ENCODE measurements around the gene TNK2.
"Not testable (repeated sequence)": the region's sequence is repeated elsewhere in the genome, so short reads cannot be mapped to it uniquely, and the experiment has no call there.

TNK2 gene

DNA sequence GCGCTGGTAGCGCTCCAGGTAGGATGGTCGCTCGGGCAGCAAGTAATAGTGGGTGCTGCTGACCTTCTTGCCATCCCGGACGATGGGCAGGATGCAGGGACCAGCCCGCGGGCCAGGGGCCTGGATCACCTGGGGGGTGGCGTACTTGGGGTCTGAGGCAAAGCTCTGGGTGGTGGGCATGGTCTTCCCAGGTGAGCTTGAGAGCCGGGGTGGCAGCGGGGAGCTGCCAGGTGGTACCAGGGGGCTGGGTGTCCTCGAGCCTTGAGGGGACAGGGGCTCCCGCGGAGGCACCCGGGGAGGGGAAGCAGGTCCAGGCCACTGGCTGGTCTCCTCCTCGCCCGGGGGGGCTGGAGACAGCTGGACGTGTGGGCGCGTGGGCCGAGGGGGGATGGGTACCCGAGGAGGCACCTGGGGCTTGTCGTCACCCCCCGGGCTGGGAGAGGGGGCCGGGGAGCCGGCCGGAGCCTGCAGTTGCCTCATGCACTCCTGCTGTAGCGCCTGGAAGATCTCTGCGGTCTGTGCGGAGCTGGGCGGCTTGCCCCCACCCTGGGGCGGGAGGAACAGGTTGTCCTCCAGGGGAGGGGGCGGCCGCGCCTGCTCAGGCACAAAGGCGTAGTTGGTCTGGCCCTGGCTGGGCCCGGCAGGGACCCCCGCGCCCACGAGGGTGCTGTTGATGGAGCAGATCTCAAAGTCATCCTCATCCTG is 40.6 kb downstream of the TNK2 start:
- DNase-seq, result no peak

DNA sequence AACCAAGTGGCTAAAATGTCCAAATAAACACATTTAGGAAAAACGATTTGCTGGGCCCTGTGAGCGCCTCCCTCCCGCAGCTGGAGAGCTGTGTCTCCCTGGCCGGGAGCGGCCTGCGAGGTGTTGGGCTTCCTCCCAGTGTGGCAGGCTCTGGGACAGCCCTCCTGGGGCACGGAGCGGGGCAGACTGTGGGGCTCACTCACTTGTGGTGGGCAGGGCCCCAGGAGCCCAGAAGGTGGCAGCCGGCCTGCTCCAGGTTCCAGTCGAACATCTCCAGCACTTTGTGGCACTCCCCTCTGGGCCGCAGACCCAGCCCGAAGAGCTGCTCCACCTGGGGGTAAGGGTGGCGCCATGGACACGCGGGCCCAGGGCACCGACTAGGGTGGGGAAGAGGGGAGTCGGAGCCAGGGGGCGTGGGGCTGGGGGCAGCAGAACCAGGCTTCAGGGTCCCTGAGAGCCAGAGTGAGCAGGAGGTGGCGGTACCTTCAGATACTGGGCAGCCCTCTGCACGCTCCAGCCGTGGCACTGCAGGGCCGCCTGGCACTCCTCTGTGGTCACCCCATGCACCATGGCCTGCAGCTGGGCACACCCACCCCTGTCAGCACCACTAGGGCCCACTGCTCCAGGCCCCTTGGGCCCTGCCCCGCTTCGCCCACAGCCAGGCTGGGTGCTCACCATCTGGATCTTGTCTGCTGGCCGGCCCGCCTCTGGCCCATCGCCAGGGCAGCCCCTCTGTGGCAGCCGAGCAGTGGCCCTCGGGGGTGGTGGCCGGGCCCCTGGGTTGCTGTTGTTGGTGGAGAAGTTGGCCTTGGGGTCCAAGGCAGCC is 41.5 kb downstream of the TNK2 start:
- DNase-seq, result no peak

DNA sequence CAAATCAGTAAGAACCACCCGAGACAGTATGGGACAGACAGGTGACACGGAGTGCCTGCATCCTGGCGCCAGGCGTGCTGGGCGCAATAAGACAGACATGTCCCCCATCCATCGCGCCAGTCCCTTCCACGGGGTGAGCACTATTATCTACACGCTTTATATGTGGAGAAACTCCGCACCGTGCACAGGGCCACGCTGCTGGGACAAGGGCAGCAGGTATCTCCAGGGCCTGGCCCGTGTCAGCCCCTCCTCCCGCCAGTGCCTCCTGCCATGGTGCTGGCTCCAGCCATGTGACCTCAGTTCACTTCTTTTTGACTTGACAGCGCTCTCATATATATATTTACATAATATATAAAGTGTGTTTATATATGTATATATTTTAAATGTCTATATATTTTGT is 42.6 kb downstream of the TNK2 start:
- DNase-seq, result no peak

DNA sequence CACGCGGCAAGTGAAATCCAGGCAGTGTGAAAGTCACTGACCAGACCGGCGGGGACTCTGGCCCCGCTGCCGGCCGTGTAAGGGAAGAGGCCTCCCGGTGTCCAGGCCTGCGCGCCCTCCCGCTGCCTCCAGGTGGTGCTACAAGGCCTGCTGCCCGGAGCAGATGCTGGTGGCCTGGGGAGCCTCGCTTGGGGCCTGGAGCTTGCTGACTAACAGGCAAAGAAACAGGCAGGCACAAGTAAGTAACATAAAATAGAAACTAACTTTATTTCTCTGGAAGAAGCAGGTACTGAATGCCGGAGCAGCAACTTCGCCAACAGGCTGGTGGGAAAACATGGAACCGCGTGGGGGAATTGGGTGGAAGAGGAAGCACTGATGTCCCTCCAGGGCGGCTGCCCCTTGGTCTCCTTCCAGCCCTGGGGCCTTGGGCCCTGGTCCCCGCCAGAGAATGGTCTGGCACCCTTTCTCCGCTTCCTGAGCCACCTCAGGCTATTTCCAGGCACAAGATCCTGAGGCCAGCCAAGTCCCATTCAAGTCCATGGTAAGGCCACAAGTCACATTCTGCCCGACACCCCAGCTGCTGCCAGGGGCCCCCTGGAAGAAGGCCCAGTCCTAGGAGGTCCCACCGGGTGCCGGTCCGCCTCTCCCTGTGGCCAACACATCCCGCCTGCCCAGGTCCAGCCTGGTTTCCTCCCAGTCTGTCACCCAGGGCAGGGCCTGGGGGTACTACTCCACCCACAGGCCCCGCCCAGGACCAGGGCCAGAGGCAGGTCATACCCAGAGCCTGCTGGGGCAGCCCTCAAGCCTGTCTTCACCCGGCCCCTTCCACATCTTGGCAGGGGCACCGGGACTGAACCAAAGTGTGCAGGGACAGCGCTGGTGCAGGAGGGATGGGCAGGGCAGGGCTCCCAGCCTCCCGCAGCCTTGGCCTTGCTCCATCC is 45.0 kb downstream of the TNK2 start:
- DNase-seq, result peak; percentile 55 to 71

DNA sequence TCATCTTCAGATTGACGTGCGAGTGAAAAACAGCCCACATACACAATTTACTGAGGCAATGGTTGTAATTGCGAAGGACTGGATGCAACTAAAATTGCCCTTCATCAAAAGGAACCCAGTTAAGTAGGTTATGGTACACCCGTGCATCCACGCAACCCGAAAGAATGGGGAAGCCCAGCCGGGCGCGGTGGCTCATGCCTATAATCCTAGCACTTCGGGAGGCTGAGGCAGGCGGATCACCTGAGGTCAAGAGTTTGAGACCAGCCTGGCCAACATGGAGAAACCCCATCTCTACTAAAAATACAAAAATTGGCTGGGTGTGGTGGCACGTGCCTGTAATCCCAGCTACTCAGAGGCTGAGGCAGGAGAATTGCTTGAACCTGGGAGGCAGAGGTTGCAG is 46.0 kb downstream of the TNK2 start:
- DNase-seq, result not testable (repeated sequence)

DNA sequence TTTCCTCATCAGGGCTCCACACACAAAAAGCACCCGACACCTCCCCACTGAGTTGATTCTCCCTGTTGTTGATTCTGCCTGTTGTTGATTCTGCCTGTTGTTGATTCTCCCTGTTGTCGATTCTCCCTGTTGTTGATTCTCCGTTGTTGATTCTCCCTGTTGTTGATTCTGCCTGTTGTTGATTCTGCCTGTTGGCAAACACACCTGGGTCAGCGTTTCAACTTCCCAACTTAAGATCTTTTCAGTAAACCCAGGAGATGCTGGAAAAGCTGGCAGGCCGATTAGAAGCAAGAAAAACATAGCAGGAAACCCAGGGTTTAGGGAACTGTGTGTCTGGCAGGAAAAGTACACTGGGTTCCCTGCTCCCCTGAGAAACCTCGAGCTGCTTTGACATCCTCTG is 47.9 kb downstream of the TNK2 start:
- DNase-seq, result no peak

DNA sequence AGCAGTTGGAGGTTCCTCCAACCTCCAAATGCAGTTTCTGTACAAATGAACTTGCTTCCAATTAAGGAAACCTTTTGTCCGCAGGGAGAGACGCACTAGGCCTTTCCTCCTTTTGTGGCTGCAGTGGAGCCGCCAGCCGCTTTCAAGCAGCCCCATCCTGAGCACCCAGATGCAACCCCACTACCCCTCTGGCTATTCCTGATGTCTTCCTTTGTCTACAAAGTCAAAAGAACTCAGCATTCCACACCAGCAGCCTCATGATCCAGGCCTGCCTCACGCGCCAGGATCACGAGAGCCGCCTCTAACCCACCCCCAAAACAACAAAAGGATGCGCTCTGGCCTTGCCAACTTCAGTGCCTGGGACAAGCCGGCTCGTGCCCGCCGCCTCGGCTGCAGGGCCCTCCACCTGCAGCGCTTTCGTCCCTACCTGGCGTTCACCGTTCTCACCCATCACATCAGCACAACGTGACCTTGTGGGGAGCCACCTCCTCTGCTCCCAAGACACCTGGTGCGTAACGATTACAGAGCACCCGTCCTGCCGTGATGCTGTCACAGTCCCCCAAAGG is 48.4 kb downstream of the TNK2 start:
- no peak for DNase-seq

DNA sequence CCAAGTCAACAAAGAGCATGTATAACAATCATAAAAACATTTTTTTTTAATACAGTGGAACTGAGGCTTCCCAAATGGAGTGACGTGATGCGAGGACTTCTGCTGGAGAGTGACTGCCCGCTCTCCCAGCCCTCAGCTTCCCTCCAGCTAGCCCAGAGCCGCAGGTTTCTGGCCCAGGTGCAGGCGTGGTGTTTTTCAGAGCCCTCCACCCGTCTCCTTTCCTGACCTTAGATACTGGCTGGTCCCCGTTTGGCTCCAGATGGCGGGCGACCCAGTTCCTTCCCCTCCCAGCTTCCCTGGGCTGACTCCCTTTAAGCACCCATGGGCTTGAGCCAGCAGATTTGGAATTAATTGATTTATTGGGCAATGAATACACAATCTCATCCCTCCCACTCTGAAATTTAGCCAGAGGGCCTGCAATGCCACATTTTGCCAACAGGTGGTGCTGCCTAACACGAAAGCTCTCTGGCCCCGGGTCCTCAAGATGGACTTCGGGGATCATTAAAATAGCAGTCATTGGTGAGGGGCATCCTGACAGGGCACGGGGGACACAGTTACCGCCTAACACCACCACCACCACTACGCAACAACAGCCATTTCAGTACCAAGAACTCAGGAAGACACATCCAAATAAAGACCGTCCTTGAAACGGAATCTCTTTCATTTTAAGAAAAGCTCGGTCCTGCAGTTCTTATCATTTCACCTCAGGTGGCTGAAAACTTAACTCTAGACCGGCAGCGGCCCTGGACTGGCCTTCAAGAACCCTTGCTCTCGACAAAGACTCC is 49.1 kb downstream of the TNK2 start:
- DNase-seq, result peak; percentile 83 to 87

DNA sequence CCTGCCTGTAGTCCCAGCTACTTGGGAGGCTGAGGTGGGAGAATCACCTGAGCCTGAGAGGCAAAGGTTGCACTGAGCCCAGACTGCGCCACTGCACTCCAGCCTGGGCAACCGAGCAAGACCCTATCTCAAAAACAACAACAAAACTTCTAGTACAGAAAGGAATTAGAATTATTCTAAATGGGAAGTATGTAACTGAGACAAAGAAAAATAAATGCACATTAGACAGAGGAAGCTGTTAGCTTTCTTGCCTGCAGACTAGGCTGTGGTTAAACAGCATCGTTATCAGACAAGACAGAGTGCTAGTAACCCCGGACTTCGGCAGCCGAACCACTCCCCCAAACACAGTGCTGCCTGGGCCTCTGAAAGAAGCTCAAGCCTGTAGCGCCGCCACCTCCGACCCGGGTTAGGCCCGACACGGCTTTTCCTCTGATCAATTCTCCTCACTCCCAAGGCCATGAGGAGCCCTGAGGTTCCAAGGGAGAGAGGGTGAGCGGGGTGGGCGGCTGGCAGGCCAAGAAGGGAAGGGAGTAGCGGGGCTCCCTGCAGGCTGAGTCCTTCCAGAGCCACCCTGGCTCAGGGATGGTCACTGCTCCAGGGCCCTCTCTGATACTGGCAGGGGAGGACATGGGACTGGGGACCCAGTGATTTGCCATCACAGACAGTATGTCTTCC is 51.8 kb downstream of the TNK2 start:
- DNase-seq, result no peak

DNA sequence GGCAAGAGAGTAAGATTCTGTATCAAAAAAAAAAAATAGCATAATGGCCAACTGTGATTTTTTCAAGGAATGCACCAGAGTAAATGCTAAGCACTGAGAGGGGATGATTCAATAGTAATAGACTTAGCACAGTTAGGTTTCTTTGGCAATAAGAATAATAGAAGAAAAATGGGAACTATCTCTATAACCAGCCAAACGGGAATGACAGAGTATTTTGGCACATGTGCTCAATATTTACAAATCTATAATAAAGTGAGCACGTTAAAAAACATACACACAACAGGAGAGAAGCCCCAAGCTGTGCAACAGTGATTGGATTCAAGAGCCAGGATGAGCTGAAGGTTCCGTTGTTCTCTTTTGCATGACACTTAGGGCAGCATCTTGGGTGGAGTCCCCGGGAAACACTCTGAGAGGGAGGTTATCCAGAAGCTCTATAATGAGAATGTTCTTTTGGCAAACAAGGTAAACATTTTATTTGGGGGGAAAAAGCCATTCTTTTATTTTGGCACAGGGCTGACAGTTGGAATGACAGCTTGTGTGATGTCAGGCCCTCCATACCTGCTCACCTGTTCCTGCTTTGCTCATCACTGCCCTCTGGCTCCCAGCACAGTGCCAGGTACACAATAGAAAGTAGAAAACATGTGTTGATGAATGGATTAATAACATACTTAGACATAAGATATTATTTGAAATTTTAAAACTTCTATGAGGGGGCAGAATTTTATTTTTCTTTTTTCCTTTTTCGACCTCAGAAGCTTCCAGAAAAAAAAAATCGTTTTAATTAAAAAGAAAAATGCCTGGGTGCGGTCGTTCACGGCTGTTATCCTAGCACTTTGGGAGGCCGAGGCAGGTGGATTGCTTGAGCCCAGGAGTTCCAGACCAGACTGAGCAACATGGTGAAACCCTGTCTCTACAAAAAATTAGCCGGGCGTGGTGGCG is 52.6 kb downstream of the TNK2 start:
- DNase-seq, result no peak

DNA sequence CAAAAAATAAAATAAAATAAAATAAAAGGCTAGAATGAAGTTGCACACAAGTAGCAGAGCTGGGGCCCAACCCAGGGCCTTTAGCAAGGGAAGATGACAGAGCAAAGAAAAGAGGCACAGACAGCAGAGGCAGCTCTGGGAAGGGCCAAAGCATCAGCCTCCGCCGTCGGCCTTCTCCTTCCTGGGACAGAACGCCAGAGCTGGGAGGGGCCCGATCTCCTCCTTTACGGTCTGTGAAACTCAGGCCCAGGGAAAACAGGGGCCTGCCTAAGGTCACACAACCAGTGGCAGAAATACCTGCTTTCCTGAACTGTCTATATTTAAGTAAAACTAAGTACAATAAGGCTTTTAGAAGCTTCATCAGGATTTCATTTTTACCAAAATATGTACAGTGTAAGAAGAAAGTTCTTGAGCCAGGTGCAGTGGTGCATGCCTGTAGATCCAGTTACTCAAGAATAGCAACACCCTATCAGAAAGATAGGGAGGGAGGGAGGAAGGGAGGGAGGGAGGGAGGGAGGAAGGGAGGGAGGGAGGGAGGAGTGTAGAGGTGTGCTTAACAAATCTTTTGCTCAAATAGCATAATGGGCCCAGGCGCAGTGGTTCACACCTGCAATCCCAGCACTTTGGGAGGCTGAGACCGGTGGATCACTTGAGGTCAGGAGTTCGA is 53.6 kb downstream of the TNK2 start:
- DNase-seq, result no peak

DNA sequence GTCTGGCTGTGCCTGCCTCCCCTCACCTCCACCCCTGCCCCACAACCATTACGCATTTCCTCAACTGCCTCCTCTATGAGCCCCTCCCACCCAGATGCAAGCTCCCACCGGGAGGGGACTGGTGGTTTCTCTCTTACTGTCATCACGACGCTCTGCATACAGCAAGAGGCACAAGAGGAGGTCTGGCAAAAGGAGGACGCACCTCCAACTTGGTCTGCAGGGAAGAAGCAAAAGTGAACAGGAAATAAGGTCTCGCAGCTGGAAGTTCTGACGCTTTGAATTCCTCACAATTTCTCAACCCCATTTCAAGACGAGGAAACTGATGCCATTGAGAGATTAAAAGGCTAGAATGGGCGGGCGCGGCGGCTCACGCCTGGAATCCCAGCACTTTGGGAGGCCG is 54.4 kb downstream of the TNK2 start:
- DNase-seq, result no peak

DNA sequence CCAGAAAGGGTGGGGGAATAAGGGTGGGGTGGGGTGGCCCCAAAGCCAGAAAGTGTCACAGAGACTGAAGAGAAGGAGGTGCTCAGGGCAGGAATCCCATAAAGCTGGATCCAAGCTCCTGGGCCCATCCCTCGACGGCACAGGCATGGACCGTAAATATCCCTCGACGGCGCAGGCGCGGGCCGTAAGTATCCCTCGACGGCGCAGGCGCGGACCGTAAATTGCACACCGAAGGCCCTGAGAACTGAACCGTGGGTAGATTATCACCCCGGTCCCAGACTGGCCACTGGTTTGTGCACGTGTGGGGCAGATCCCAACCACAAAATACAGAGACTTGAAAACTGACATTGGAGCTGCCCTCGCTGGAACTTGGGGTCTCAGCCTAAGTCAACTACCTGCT is 55.3 kb downstream of the TNK2 start:
- DNase-seq, result no peak

DNA sequence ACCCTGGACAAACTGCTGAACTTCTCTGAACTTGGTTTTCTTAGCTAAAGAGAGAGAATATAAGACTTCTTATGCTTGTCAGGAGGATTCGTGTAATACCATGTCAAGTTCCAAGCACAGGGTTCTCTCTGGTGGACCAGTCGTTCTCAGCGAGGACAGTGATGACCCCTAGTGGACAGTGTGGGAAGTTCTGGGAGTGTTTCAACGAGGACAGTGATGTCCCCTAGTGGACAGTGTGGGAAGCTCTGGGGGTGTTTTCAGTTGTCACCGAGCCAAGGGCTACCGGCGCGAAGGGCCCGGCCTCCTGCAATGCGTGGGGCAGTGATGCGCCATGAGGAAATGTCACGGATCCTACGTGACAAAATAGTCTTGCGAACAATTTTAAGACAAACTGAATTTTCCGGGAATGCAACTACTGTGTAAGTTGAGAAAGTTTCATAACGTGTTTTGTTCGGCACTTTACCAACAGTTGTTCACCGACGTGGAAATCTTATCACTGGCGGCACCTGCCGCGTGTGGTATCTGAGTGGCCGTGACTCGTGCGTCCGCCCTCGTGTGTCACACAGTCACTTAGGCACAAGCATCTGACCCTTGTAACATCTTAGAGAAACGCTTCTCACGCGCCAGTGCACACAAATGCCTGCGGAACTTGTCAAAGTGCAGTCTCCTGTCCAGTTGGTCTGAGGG is 57.4 kb downstream of the TNK2 start:
- peak; percentile 86 to 87 for DNase-seq

DNA sequence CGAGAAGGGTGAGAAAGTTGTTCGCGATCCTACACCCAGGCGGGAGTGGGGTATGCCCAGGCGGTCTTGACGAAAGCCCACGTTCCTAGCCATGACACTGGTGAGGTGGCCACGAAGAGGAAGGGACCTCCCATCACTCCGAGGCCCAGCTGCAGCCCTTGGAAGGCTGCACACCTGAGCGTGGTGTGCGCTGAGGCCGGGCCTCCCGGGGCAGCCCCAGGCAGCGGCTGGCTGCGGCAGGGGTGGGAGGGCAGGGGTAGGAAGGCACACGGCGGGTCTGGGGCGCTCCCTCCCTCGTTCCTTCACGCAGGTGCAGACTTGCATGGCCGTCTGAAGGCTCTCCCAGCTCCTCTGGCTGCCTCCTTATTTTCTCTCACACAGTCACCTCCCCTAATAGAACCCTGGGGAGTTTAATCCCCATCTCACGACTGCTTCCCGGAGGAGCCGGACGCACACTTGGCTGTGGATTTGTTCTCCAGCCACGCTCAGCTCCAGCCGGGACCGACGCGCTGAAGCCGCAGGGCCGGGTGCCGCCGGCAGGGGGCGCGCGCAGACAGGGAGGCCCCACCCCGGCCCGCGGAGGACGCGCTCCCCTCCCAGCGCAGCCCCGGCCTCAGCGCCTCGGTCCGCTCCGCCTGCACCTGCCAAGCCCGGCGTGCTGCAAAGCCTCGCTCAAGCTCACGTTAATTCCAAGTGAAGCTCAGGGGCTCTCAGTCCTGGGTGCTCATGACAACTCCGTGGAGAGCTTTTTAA is 58.9 kb downstream of the TNK2 start:
- no peak for DNase-seq

DNA sequence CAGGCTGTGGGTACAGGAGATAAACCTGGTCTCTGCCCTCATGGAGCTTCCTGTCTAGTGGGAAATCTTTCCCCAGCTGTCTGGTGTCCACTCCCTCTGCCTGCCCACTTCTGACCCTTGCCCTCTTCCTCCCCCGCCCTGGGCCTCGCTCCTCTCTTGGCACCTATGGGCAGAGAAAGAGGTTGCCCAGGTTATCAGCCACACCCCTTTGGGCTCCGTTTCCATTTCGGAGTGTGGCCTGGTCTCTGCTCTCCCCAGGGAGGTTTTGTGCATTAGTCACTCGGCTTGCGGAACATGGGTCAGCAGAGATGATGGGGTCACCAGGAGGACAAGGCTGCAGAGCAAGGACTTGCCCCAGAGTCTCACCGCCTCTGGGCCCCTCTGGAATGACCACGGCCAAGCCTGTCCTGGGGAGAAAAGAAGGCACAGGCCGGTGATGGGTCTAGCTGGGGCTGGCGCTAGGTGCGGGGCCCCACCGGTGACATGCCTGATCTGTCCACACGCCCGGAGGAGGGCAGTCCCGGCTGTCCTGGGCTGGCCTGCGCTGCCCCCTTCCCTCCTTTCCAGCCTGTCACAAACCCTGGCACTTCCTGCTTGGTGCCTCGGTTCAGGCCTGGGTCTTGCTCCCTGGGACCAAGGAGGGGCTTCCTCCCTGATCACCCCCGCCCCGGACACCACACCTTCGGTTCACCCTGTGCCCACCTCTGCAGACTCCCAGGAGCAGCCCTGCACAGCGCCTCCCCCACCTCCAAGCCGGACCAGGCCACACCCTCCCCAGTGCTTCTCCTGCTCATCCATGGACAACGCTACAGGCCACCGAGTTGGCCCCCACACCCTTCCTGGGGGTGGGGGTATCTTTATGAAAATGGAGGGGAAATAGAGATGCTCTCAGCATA is 61.0 kb downstream of the TNK2 start:
- DNase-seq, result no peak

DNA sequence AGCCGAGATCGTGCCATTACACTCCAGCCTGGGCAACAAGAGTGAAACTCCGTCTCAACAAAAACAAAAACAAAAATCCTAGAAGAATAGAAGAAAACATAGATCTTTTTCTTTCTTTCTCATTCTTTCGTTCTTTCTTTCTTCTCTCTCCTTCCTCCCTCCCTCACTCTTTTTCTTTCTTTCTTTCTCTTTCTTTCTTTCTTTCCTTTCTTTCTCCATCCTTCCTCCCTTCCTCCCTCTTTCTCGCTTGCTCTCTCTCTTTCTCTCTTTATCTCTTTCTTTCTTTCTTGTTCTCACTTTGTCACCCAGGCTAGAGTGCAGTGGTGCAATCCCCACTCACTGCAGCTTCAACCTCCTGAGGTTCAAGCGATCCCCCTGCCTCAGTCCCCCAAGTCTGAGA is 62.9 kb downstream of the TNK2 start:
- DNase-seq, result no peak
